Astrocyte (in vitro differentiated cells and primary cell): ENCODE data around the gene S1PR3. TPM values are rescaled to one million over a fixed set of nuclear protein-coding genes. Genes with fewer than 3 reads are reported as not detected.
A peak's percentile ranks its signal among the peaks of the same experiment; 100 is the strongest.

Experiments used
- DNase-seq: peaks from one replicate; pipeline ENCODE4 v3.0.0-alpha.2; 2010; ENCODE audit warnings: low read depth
- FAIRE-seq: peaks from 2 replicates; lab custom pipeline; 2011; peaks lifted over from hg19 to GRCh38; lab: Jason Lieb, UNC
- H2AFZ ChIP-seq: 2 replicates; pipeline ENCODE4 v1.6.0; 2012; ENCODE audit warnings: low read depth, low read length, inconsistent platforms
- H3K27ac ChIP-seq: 2 replicates; pipeline ENCODE4 v1.5.1; 2011; ENCODE audit warnings: low read depth, low read length, inconsistent platforms
- H3K27me3 ChIP-seq: 2 replicates; pipeline ENCODE4 v1.6.0; 2011; ENCODE audit warnings: low read length, inconsistent platforms; ENCODE audit not compliant: insufficient read depth
- H3K36me3 ChIP-seq: 2 replicates; pipeline ENCODE4 v1.5.1; 2011; ENCODE audit warnings: low read length, inconsistent platforms; ENCODE audit not compliant: insufficient read depth
- H3K4me1 ChIP-seq: 2 replicates; pipeline ENCODE4 v1.5.1; 2011; ENCODE audit warnings: low read length, inconsistent platforms; ENCODE audit not compliant: insufficient read depth
- H3K4me2 ChIP-seq: 2 replicates; pipeline ENCODE4 v1.6.0; 2012; ENCODE audit warnings: low read length, inconsistent platforms
- H3K4me3 ChIP-seq: 2 replicates; pipeline ENCODE4 v1.5.1; 2011; ENCODE audit warnings: low read depth, mild to moderate bottlenecking, low read length, inconsistent platforms; ENCODE audit not compliant: insufficient read depth
- H3K79me2 ChIP-seq: 2 replicates; pipeline ENCODE4 v1.6.0; 2012; ENCODE audit warnings: mild to moderate bottlenecking, low read length, inconsistent platforms; ENCODE audit not compliant: insufficient read depth
- H3K9ac ChIP-seq: 2 replicates; pipeline ENCODE4 v1.6.0; 2012; ENCODE audit warnings: mild to moderate bottlenecking, low read length, inconsistent platforms
- H3K9me3 ChIP-seq: 2 replicates; pipeline ENCODE4 v1.5.1; 2012; ENCODE audit warnings: low read depth, mild to moderate bottlenecking, low read length, inconsistent platforms; ENCODE audit not compliant: insufficient read depth
- H4K20me1 ChIP-seq: 2 replicates; pipeline ENCODE4 v1.6.0; 2012; ENCODE audit warnings: low read length, inconsistent platforms; ENCODE audit not compliant: insufficient read depth
- H3K27ac Mint-ChIP-seq: one replicate; pipeline ENCODE4 v1.8.0; 2021; ENCODE audit warnings: mild to moderate bottlenecking, mixed read lengths; ENCODE audit not compliant: unreplicated experiment
- H3K27me3 Mint-ChIP-seq: one replicate; pipeline ENCODE4 v1.8.0; 2021; ENCODE audit warnings: low read depth, mixed read lengths; ENCODE audit not compliant: unreplicated experiment
- H3K36me3 Mint-ChIP-seq: one replicate; pipeline ENCODE4 v1.8.0; 2021; ENCODE audit warnings: low read depth, mixed read lengths; ENCODE audit not compliant: unreplicated experiment
- H3K4me1 Mint-ChIP-seq: one replicate; pipeline ENCODE4 v1.8.0; 2021; ENCODE audit warnings: low read depth, mixed read lengths; ENCODE audit not compliant: unreplicated experiment
- H3K4me3 Mint-ChIP-seq: one replicate; pipeline ENCODE4 v1.8.0; 2021; ENCODE audit warnings: mild to moderate bottlenecking, moderate library complexity, mixed read lengths; ENCODE audit not compliant: unreplicated experiment
- H3K9me3 Mint-ChIP-seq: one replicate; pipeline ENCODE4 v1.8.0; 2021; ENCODE audit warnings: mild to moderate bottlenecking, mixed read lengths; ENCODE audit not compliant: unreplicated experiment
- CTCF ChIP-seq: IDR thresholded peaks from 2 replicates; pipeline ENCODE4 v1.5.1; 2011; ENCODE audit warnings: low read depth, mild to moderate bottlenecking, inconsistent platforms, low read length, moderate library complexity; ENCODE audit not compliant: insufficient read depth
- EZH2 ChIP-seq: IDR thresholded peaks from 2 replicates; pipeline ENCODE4 v1.6.1; 2012; ENCODE audit warnings: mild to moderate bottlenecking, low read length, inconsistent platforms; ENCODE audit not compliant: insufficient read depth
- total RNA-seq: library from RNA; stranded (reverse); gene quantifications from 2 replicates; pipeline ENCODE4 v1.2.1, GENCODE V29; 2021

S1PR3 gene
- total RNA-seq, 1 donor from 2014 or later, result 24.6 TPM

GRCh38 chr9:89044881-89045280 is 53.6 kb downstream of the S1PR3 start:
- no peak for FAIRE-seq
- no peaks in the 10 kb centered on the region for H3K9me3 Mint-ChIP-seq

GRCh38 chr9:89046832-89047231 is 55.6 kb downstream of the S1PR3 start:
- H3K79me2 ChIP-seq, result no peaks in the 10 kb centered on the region
- no peaks in the 10 kb centered on the region for H3K27me3 ChIP-seq
- H3K36me3 ChIP-seq, result peaks cover 26% of the 10 kb centered on the region
- Mint-ChIP-seq H3K4me3 (no peak overlapping the region), H3K27me3 (no peaks in the 10 kb centered on the region), H3K27ac (no peak overlapping the region), H3K4me1 (no peaks in the 10 kb centered on the region), H3K36me3 (peaks cover 5% of the 10 kb centered on the region), H3K9me3 (no peaks in the 10 kb centered on the region)
- TF ChIP-seq EZH2, result no peak
- TF ChIP-seq CTCF, result no peak
- no peak overlapping the region for H3K4me3 ChIP-seq
- no peaks in the 10 kb centered on the region for H4K20me1 ChIP-seq
- FAIRE-seq (peak; percentile 17), DNase-seq (peak; percentile 60)
- H3K9ac ChIP-seq, result no peak overlapping the region
- no peaks in the 10 kb centered on the region for H3K9me3 ChIP-seq
- peak overlapping the region; percentile 25 for H3K4me2 ChIP-seq
- no peaks in the 10 kb centered on the region for H3K4me1 ChIP-seq
- H2AFZ ChIP-seq, result no peak overlapping the region
- H3K27ac ChIP-seq, result no peak overlapping the region

More at GRCh38 chr9:89044881-89045280, 53.6 kb downstream of the S1PR3 start:
- Mint-ChIP-seq H3K4me3 (no peak overlapping the region), H3K36me3 (peaks cover 5% of the 10 kb centered on the region), H3K27ac (no peak overlapping the region), H3K27me3 (no peaks in the 10 kb centered on the region), H3K4me1 (no peaks in the 10 kb centered on the region)
- Histone ChIP-seq H3K27me3 (no peaks in the 10 kb centered on the region), H3K79me2 (peaks cover 6% of the 10 kb centered on the region), H3K4me3 (no peak overlapping the region), H3K9ac (no peak overlapping the region), H2AFZ (no peak overlapping the region), H3K9me3 (no peaks in the 10 kb centered on the region), H3K4me2 (no peak overlapping the region), H3K4me1 (no peaks in the 10 kb centered on the region), H3K27ac (no peak overlapping the region), H4K20me1 (peaks cover 3% of the 10 kb centered on the region), H3K36me3 (peaks cover 28% of the 10 kb centered on the region)
- no peak for DNase-seq
- no peak for TF ChIP-seq EZH2
- TF ChIP-seq CTCF, result no peak

GRCh38 chr9:89047667-89048066 is 56.4 kb downstream of the S1PR3 start:
- H3K4me3 ChIP-seq, result no peak overlapping the region
- H3K27me3 ChIP-seq, result no peaks in the 10 kb centered on the region
- Mint-ChIP-seq H3K4me1 (no peaks in the 10 kb centered on the region), H3K9me3 (no peaks in the 10 kb centered on the region), H3K27ac (no peak overlapping the region), H3K27me3 (no peaks in the 10 kb centered on the region), H3K36me3 (peaks cover 5% of the 10 kb centered on the region), H3K4me3 (no peak overlapping the region)
- no peaks in the 10 kb centered on the region for H3K4me1 ChIP-seq
- H3K27ac ChIP-seq, result no peak overlapping the region
- peaks cover 26% of the 10 kb centered on the region for H3K36me3 ChIP-seq
- no peaks in the 10 kb centered on the region for H3K9me3 ChIP-seq
- H2AFZ ChIP-seq, result no peak overlapping the region
- DNase-seq (no peak), FAIRE-seq (no peak)
- no peak for TF ChIP-seq CTCF
- no peak for TF ChIP-seq EZH2
- H3K4me2 ChIP-seq, result no peak overlapping the region
- H3K79me2 ChIP-seq, result no peaks in the 10 kb centered on the region
- no peak overlapping the region for H3K9ac ChIP-seq
- no peaks in the 10 kb centered on the region for H4K20me1 ChIP-seq
